B cell (primary cell): ENCODE results near the gene PKNOX1.
"Not testable (repeated sequence)": the region's sequence is repeated elsewhere in the genome, so short reads cannot be mapped to it uniquely, and the experiment has no call there.

ENCODE experiments used
- EZH2 ChIP-seq: IDR thresholded peaks from 2 replicates; pipeline ENCODE4 v1.6.1; 2012; ENCODE audit warnings: borderline replicate concordance, low read depth, mild to moderate bottlenecking, moderate library complexity, low read length; ENCODE audit not compliant: insufficient read depth, poor library complexity, severe bottlenecking
- TF ChIP-seq, protein P1 (sequence below): fragments of 200-600 bp; IDR thresholded peaks from one replicate; pipeline ENCODE4 v1.8.0; 2022; ENCODE audit warnings: antibody characterized with exemption, mild to moderate bottlenecking

GRCh38 chr21:43045876-43046821 lies 71.8 kb downstream of the PKNOX1 start:
- TF ChIP-seq, protein P1, sequence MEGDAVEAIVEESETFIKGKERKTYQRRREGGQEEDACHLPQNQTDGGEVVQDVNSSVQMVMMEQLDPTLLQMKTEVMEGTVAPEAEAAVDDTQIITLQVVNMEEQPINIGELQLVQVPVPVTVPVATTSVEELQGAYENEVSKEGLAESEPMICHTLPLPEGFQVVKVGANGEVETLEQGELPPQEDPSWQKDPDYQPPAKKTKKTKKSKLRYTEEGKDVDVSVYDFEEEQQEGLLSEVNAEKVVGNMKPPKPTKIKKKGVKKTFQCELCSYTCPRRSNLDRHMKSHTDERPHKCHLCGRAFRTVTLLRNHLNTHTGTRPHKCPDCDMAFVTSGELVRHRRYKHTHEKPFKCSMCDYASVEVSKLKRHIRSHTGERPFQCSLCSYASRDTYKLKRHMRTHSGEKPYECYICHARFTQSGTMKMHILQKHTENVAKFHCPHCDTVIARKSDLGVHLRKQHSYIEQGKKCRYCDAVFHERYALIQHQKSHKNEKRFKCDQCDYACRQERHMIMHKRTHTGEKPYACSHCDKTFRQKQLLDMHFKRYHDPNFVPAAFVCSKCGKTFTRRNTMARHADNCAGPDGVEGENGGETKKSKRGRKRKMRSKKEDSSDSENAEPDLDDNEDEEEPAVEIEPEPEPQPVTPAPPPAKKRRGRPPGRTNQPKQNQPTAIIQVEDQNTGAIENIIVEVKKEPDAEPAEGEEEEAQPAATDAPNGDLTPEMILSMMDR: not testable (repeated sequence)
- TF ChIP-seq EZH2: not testable (repeated sequence)
